Eye (tissue), 1 donor: Measurements from ENCODE around the gene GTPBP3.
"Not testable (repeated sequence)": the region's sequence is repeated elsewhere in the genome, so short reads cannot be mapped to it uniquely, and the experiment has no call there.

Experiments used
- DNase-seq: peaks from one replicate; pipeline ENCODE4 v3.0.0-alpha.2; 2015

The GTPBP3 gene

DNA sequence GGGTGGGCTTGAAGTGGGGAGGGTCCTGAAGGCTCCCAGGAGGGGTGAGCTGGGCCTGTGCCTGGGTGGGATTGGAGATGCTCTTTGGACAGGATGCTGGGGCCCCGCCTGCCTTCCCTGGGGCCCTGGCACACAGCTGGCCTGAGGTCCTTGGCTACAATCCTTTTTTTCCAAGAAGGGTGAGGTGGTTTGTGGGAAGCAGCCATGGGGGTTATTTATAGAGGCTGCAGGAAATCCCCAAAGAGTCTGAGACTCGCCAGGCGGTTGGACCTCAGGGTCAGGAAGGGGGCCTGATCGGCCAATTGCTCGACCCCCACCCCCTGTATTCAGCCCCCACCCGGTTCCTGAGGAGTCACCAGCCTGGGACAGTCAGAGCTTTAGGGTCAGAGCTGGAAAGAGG lies 10.0 kb downstream of the GTPBP3 start:
- DNase-seq = no peak

DNA sequence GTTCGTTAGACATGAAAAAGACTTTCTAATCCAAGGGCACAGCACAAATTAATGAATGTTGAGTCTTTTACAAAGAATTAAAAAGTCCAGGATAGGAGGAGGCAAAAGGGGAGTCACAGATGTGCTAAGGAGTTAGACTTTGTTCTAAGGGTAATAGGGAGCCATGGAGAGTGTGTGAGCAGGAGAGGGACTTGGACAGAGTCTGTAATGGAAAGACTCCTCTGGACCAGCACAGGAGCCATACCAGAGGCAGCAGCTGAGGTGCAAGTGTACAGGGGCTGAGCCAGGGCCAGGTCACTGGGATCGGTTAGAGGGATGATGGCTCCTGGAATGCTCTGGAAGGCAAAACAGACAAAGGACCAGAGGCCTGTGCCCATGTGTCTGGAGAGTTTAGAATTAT lies 10.5 kb downstream of the GTPBP3 start:
- DNase-seq = no peak

DNA sequence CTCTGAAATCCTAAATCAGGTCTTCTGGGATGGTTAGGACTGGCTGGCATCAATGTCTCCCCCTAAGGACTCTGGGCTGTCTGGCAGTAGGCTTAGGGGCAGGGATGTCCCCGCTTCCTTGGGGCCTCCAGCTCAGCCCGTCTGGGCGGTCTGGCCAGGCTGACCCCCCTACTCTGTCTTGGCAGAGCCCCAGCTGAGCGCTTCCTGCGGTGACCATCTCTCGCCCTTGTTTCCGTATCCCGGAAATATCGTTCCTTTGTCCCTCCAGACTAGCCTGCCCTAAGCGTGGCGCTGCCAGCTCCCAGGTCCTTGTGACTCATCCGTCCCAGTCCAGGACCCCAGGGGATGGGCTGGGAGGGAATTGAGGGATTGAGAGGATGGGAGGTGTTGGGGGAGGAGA lies 11.3 kb downstream of the GTPBP3 start:
- DNase-seq = peak; percentile 57

DNA sequence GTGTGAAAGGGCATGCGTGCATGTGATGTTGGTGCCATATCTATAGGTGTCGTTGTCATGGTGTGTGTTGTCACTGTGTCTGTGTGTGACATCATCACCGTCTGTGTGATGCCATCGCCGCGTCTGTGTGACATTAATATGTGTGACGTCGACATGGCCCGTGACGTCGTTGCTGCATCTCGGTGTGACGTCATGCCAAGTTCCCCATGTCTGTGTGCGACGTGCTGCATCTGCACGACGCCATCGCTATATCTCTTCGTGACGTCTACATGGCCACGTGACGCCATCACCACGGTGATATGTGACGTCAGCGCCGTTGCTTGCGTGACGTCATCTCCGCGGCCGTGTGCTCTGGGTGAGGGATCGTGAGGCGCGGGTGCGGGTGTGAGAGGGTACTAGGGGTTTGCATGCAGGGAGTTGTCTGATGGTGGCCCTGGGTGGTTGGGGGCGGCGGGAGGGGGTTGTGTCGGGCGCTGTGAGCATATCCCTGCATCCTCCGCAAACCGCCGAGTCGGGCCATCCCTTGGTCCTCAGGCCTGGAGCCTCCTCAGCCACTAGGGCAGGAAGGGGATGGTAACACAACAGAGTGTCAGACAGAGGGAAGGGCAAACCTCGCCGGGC lies 14.6 kb downstream of the GTPBP3 start:
- no peak for DNase-seq

DNA sequence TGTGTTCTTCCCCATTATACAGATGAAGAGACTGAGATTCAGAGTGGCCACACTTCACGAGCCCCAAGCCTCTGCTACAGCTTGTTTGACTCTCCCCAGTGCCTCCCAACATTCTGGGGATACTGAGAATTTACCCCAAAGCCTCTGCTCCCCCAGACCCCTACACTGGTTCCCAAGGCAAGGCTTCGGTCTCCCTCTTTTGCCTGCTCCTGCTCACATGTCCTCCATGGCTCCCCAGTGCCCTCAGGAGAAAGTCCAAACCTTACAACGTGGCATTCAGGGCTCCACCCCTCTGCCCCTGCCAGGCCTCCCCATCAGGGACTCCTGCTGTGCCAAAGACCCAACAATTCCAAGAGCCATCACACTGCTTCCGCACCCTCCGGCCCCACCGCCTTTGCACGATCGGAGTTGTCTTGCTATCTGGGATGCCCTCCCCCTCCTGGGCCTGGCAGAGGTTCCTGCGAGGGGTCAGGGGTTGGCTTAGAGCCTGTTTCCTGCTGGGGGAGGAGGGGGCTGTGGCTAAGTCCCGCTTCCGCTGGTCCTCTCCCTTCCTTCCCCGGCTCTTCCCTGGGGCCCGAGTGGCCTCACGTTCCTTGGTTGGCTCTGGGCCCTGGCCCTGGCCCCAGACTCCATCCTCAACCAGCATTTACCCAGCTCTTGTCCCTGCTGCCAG lies 15.4 kb downstream of the GTPBP3 start:
- DNase-seq = no peak

DNA sequence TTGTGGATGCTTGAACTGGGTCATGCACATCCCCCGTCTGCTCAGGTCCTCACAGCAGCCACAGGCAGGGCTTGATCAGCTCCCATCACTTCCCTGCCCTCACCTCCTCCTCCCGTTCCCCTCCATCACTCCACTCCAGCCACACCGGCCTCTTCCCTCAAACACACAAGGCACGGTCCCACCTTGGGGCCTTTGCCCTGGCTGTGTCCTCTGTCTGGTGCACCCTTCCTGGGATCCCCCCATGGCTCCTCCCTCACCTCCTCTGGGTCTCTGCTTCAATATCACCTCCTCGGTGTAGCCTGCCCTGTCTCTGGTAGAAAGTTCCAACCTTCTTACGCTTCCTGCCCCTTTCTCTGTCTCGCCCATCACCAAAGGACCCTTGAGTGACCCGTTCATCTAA lies 16.0 kb downstream of the GTPBP3 start:
- no peak for DNase-seq

DNA sequence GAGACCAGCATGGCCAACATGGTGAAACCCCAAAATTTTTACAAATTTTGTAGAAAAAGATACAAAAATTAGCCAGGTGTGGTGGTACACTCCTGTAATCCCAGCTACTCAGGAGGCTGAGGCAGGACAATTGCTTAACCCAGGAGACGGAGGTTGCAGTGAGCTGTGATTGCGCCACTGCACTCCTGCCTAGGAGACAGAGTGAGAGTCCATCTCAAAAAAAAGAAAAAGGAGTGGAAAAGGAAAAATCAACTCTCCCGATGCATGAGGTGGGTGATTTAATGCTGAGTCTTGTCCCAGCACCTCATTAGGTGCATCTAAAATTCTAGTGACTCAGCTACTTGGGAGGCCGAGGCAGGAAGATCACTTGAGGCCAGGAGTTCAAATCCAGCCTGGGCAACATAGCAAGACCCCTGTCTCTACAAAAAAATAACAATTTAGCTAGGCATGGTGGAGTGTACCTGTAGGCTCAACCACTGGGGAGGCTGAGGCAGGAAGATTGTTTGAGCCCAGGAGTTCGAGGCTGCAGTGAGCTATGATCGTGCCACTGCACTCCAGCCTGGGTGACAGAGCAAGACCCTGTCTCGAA lies 19.8 kb downstream of the GTPBP3 start:
- DNase-seq = no peak

DNA sequence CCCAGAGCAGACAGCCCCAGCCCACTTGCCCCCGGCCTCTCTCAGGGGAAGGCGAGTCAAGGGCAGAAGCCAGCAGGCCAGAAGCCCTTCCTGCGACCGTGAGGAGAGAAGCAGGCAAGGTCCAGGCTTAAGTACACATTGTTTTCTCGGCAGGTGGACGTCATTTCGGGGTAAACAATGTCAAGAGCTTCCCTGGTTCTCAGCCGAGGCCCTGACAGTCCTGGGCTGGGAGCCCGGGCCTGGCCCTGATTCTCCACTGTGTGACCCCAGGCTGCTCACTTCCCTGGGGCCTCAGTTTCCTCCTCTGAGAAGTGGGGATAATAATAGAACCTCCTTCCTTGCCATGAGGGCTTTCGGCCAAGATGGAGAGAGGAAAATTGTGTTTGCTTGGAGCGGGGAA lies 20.4 kb downstream of the GTPBP3 start:
- DNase-seq = no peak

DNA sequence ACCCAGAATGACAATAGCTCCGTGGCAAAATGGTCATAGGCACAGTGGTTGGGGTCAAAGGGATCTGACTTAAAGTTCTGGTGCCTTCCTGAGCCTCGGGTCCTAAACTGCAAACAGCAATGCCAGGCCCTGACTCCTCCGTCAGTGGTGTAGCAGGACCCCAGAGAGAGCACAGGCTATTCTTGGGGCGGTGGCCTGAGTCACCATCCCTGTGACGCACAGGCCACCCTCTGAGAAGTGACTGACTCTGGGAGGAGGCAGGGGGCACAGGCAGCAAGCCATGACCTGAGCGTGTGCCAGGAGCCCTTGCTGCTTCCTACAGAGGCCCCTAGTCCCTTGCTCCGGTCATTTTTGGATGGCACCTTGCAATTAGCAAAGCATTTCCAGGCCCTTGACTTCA lies 21.0 kb downstream of the GTPBP3 start:
- no peak for DNase-seq

DNA sequence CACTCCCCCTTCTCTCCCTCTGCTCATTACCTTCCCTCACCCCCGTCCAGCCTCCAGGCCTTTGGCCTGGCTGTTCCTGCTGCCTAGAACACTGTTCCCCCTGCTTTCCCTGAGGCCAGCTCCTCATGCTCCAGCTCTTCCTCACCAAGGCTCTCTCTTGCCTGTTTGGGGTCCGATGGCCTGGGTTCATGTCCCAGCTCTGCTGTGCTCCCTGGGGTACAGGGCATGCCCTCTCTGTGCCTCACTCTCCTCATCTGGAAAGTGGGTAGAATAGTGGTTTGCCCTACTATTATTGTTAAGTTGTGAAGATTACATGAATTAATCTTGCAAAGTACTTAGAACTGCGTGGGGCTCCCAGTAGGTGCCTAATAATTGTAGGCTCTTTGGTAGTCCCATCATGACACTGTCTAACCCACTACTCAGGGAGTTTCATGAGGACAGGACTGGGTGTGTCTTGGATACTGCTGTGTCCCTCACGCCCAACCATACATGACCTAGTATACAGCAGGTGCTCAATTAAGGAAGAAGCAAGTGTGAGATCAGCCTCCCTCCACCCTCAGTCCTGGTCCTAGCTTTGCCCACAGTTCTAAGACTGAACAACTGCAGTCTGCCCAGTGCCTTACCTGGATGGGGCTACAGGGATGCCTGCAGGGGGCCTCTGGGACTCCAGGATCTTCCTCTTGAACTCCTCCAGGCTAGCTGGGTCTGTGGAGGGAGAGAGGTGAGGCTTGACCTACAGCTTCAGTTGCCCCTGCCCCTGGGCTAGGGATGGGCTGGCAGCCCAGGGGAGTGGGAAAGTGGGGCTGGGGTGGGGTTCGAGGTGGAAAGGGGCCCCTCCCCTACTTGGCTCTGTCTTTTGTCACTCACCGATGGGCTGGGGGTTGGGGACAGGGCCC lies 22.8 kb downstream of the GTPBP3 start:
- no peak for DNase-seq

DNA sequence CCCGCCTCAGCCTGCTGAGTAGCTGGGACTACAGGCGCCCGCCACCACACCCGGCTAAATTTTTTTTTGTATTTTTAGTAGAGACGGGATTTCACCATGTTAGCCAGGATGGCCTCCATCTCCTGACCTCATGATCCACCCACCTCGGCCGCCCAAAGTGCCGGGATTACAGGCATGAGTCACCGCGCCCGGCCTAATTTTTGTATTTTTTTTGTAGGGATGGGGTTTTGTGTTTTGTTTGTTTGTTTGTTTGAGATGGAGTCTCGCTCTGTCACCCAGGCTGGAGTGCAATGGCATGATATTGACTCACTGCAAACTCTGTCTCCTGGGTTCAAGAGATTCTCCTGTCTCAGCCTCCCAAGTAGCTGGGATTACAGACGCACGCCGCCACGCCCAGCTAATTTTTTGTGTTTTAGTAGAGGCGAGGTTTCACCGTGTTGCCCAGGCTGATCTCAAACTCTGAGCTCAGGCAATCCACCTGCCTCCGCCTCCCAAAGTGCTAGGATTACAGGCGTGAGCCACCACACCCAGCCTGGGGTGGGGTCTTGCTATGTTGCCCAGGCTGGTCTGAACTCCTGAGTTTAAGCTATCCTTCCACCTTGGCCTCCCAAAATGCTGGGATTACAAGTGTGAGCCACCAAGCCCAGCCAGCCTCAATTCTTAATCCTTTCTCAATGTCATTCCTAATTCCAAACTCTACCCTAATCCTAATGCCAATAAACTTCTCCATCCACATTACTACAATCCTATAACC lies 26.7 kb downstream of the GTPBP3 start:
- DNase-seq = not testable (repeated sequence)

DNA sequence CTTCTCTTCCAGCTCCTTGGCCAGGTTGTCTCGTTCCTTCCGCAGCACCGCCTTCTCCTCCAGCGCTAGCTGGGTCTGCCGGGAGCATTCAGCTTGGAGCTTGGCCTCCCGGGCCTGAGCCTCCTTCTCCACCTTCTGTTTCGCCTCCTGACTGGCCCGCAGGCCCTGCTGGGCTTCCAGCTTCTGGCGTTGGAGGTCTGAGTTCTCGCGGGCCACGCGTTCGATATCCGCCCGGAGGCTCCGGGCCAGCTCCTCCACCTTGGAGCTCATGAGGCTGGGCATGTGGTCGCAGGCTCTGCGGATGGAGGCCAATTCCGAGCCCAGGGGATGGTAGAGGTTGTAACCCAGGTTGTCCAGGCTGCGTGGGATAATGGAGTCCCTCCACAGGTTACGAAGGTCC lies 28.0 kb downstream of the GTPBP3 start:
- no peak for DNase-seq

DNA sequence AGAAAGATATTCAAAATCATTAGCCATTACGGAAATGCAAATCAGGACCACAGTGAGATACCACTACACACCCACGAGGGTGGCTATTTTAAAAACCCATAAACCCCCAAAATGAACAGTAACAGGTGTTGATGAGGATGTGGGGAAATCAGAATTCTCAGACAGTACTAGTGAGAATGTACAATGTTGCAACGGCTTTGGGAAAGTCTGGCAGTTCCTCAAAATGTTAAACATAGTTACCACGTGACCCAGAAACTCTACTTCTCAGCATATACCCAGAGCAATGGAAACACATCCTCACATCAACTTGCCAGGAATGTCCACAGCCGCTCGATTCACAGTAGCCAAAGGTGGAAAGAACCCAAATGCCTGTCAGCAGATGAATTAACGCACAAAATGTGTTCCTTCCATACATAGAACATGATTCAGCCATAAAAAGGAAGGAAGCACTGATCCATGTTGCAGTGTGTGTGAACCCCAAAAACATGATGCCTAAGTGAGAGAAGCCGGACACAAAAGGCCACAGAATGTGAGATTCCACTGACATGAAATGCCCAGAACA lies 32.8 kb downstream of the GTPBP3 start:
- no peak for DNase-seq

DNA sequence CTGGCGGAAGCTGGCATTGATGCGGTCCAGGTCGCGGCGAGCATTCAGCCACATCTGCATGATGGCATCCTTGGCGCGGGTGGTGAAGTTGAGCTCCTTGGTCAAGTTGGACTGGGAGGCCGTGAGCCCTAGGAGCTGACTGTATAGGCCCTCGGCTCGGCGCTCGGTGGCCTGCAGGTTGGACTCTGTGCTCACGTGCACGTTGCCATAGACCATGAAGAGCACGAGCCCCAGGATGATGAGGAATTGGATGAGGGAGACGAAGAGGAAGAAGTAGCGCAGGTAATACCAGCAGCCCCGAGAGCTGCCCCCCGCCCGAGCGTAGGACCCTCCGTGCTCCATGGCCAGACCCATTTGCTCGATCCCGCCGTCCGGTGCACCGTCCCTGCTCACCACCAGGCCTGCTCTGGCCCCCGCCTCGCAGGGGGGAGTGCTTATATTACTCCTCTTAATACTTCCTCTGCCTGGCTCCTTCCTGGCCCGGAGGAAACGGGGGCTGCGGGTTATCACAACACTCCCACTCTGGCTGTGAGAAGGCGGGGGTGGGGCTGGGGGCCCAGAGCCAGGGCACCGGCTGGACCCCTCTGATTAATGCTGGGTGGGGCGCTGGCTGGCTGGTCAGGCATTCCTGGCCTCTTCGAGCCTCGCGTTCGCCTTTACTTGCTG lies 39.7 kb downstream of the GTPBP3 start, which contains the start of gene PLVAP:
TSS of gene PLVAP (minus strand) at position 408 of the 666 bp plus-strand sequence. CDS start at position 354, 54 bp downstream.
- no peak for DNase-seq

DNA sequence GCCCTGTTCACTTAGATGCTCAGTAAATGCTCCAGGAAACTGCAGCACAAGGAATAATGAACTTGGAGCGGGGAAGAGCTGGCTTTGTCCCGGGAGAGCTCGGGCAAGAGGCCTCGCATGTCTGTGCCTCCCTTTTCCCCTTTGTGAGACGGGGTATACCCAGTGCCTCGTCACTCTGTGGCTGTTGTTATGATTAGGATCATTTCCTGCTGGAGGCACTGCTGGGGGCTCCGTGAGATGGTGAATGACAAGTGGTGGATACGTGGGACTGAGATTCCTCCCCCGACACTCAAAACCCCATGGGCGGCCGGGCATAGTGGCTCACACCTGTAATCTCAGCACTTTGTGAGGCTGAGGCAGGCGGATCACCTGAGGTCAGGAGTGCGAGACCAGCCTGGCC lies 40.9 kb downstream of the GTPBP3 start:
- no peak for DNase-seq

DNA sequence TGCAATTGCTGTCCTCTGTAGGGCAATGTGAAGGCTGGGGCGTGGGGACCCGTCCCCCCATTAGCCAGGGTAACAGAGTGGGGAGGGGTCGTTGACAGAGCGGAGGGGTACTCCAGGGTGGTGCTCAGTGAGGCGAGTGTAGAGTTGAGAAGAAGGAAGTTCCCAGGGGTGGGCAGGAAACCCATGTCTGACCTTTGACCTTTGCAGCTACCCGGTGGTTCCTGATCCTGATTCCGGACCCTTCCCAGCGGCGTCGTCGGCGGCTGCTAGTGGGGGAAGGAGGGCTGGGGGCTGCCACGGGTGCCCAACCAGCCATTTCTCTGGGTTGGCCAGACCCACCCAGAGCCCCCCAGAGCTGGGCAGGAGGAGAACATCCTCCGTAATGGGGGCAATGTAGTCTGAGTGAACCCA lies 41.9 kb downstream of the GTPBP3 start:
- peak; percentile 62 for DNase-seq

DNA sequence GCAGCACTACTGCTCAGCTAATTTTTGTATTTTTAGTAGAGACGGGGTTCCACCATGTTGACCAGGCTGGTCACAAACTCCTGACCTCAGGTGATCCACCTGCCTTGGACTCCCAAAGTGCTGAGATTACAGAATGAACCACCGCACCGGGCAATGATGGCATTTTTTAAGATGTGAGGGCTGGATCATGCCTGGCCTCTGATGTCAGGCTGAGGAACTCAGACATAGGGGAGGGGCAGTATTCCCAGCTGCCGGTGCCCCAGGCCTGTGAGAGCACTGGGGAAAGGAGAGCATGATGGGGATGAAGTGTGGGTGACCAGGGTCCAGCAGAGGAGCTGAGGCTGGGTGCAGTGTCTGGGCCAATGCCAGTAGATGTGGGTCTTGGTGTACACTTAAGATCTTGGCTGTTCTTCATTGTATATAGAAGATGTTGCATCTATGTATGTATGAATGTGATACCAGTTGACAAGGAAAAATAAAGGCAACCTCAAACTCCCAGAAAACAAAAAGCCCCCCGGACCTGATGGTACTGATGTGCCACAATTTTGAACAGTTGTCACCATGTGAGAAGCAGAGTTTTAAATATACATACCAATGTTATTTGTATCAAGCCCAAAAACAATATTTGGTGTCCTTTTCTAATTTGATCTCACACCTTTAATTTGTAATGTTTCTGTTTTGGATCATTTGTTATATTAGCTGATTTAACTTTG lies 43.2 kb downstream of the GTPBP3 start:
- no peak for DNase-seq

DNA sequence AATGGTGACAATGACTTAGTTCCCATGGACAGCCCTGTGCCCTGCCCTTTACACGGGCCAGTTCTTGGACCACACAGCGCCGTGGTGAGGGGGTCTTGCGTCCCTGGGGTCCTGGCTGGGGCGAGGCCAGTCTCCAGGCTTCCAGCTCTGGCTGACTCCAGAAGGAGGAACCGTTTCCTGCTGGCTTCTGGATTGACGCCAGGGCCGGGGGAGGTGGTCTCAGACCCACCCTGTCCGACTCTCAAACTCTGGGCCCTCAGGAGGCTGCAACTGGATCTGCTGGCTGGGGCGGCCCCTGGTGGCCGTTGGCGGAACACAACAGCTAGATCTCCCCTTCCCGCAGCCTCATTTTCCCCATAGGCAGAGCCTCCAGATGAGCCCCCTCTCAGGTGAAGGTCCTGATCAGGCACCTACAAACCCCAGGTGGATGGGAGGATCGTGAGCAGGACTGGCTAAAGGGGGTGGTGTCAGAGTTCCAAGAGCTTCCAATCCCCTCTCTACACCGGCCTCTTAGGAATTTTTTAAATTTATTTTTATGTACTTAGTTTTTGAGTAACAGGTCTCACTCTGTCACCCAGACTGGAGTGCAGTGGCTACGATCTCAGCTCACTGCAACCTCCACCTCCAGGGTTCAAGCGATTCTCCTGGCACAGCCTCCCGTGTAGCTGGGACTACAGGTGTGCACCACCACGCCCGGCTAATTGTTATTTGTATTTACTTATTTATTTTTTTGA lies 48.7 kb downstream of the GTPBP3 start:
- peak; percentile 74 for DNase-seq

DNA sequence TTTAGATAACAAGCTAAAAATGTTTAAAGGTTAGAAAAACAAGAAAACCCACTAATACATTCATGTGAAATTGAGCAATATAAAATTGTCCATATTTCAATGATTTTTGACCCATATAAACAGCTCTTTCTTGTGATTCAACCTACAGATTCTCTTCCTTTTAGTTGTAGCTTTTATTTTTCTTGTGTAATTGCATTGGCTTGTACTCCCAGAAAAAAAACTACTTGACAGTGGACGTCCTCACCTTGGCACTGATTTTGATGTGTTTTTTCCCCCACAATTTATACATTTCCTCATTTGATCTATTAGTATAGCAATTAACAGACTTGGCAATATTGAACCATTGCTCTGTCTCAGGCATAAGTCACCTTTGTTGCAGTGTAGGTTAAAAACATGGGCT lies 51.9 kb downstream of the GTPBP3 start:
- no peak for DNase-seq

DNA sequence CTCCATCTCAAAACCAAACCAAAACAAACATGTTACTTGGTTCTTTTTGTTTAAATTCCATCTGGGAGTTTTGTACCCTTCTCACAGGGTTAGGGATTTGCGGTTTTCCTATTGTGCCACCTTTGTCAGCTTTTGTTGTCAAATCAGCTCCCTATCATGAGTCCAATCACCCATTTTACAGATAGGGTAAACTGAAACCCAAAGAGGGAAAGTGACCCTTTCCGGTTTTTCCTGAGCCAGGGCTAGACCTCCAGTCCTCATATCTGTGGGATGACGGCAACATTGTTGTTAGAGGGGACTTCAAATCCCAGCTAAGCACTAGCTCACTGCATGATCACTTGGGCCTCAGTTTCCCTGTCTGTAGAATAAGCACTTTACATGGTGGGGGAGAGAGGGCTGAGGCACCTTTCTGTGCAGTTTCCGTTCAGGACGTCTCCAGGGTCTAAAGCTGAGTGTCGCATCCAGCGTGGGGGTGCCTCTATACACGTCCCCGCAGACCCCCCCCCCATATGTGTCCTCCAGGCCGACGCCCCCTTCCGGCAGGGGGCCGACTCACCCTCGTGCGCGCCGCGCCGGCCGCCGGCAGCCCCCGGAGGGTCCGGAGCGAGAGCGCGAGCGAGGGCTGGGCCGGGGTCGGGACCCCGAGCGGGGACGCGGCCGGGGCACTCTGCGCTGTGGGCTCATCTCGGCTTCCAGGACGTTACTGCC lies 52.8 kb downstream of the GTPBP3 start:
- DNase-seq = peak; percentile 11
